ENCODE results near the gene SLC14A1. TPM values are rescaled to one million over a fixed set of nuclear protein-coding genes. Genes with fewer than 3 reads are reported as not detected.

SLC14A1 gene
- total and polyA plus RNA-seq, 2 of the 4 experiments (the other 2 are of a cell fraction) = 20.5 to 31.9 TPM

GRCh38 chr18:45780568-45780967 lies 56.6 kb downstream of the SLC14A1 start:
- Histone ChIP-seq H3K4me3 (ENCODE audit: insufficient read depth, low read depth, low read length) (no peak overlapping the region), H2BK20ac (ENCODE audit: low read depth, low read length) (peak overlapping the region; percentile 99), H2AK5ac (ENCODE audit: low read depth, low read length) (peak overlapping the region; percentile 91), H3K4ac (ENCODE audit: low read depth, low read length) (peak overlapping the region; percentile 82), H2BK5ac (ENCODE audit: low read depth, low read length, poor library complexity, severe bottlenecking) (peak overlapping the region; percentile 73), H4K5ac (ENCODE audit: low read depth, low read length) (peak overlapping the region; percentile 30; the same call in 1 of the 2 replicates), H3K14ac (replicated peaks; ENCODE audit: low read depth, low read length) (peak overlapping the region; percentile 82), H3K9ac (ENCODE audit: low read depth, low read length) (no peak overlapping the region), H2AK9ac (replicated peaks; ENCODE audit: low read depth, low read length, poor library complexity) (peak overlapping the region; percentile 25), H4K91ac (ENCODE audit: insufficient read depth, low read depth, low read length) (peak overlapping the region; percentile 77), H3K36me3 (ENCODE audit: control insufficient read depth, insufficient read depth, low read length) (no peaks in the 10 kb centered on the region), H2BK15ac (ENCODE audit: low read depth, low read length) (peak overlapping the region; percentile 94), H2BK120ac (ENCODE audit: low read depth, low read length) (peak overlapping the region; percentile 98), H3K9me3 (ENCODE audit: control insufficient read depth, insufficient read depth, low read length) (no peaks in the 10 kb centered on the region), H3K4me1 (ENCODE audit: control insufficient read depth, insufficient read depth, low read length) (peaks cover 27% of the 10 kb centered on the region), H3K9me1 (ENCODE audit: insufficient read depth, low read length) (peaks cover 17% of the 10 kb centered on the region), H3K27me3 (ENCODE audit: control insufficient read depth, insufficient read depth, low read length) (no peaks in the 10 kb centered on the region), H3K4me2 (ENCODE audit: low read depth, low read length) (no peak overlapping the region), H2AFZ (replicated peaks; ENCODE audit: low read length, poor library complexity) (peak overlapping the region; percentile 27), H3K23ac (ENCODE audit: low read depth, low read length) (peak overlapping the region; percentile 22; the same call in 1 of the 2 replicates), H4K8ac (ENCODE audit: low read depth in 2 of 2, low read length in 2 of 2) (peak overlapping the region; percentile 47 to 94), H3K18ac (ENCODE audit: low read depth, low read length) (peak overlapping the region; percentile 48; the same call in 1 of the 2 replicates), H3K56ac (ENCODE audit: extremely low read depth, insufficient read depth, low read length) (0 out of 2 replicates have a peak overlapping the region, but pooled peaks have one; percentile 41), H3K79me1 (ENCODE audit: low read depth in 1 of 2, low read length in 2 of 2) (peaks cover 0 to 13% of the 10 kb centered on the region in 2 experiments; a peak in 2 of 4 replicates), H4K20me1 (ENCODE audit: insufficient read depth, low read length) (no peaks in the 10 kb centered on the region), H3K27ac (ENCODE audit: insufficient read depth, low read length) (peak overlapping the region; percentile 43; the same call in 1 of the 2 replicates)
- no CpG with 5 or more reads among the region's 2 CpGs for WGBS, 2 experiments (ENCODE audit: extremely low coverage in 2 of 2, insufficient read length in 1 of 2)
- intact Hi-C loops (cut with micrococcal nuclease) (no loop called here), dilution Hi-C loops (cut with HindIII; ENCODE audit: low sequenced_read_pairs, unreplicated experiment) (no loop called here), in situ Hi-C loops (cut with MboI; ENCODE audit: low sequenced_read_pairs) (loop anchor here (10.0 kb wide), 1 partner anchor 64 kb away; no protein-coding TSS in a partner anchor)
- POLR2A ChIA-PET (ENCODE audit: unreplicated experiment) = interaction anchor here (1.5 kb wide), 1 partner anchor 12 kb away, joined by 4 read pairs; no protein-coding TSS in a partner anchor
- TF ChIP-seq SMC3 (IDR thresholded peaks at IDR 0.05; ENCODE audit: low read depth, low read length) (no peak), CTCF (conservative IDR thresholded peaks at IDR 0.05; ENCODE audit: low read depth, low read length) (no peak), BHLHE40 (IDR thresholded peaks at IDR 0.05; ENCODE audit: low read depth, low read length) (no peak), MXI1 (IDR thresholded peaks at IDR 0.05; ENCODE audit: borderline replicate concordance, low read depth, low read length) (no peak), RFX5 (IDR thresholded peaks at IDR 0.05; ENCODE audit: low read depth, low read length) (no peak), MAFK (IDR thresholded peaks at IDR 0.05; ENCODE audit: low read depth, low read length) (no peak), CHD1 (IDR thresholded peaks at IDR 0.05; ENCODE audit: low read depth, low read length) (no peak), MAZ (IDR thresholded peaks at IDR 0.05; ENCODE audit: borderline replicate concordance, low read depth, low read length) (no peak), CEBPB (IDR thresholded peaks at IDR 0.05; ENCODE audit: low read depth, low read length) (no peak), USF2 (IDR thresholded peaks at IDR 0.05; ENCODE audit: low read depth, low read length) (no peak), NFE2L2 (IDR thresholded peaks at IDR 0.05; ENCODE audit: low read depth, low read length) (no peak), ELK1 (IDR thresholded peaks at IDR 0.05; ENCODE audit: borderline replicate concordance, low read depth, low read length) (no peak), POLR2A (IDR thresholded peaks at IDR 0.05; ENCODE audit: low read depth, low read length) (no peak), RCOR1 (IDR thresholded peaks at IDR 0.05; ENCODE audit: insufficient replicate concordance, low read length) (no peak), RAD21 (IDR thresholded peaks at IDR 0.05; ENCODE audit: low read length) (no peak), FOS (IDR thresholded peaks at IDR 0.05; ENCODE audit: low read depth, low read length) (no peak)
- no TSS peak for BruUV-seq (replicated peaks)
- ATAC-seq (ENCODE audit: low read depth) (no peak), DNase-seq (peak; percentile 28)
- CTCF ChIA-PET = interaction anchor here (0.9 kb wide), 1 partner anchor 59 kb away, joined by 3 read pairs; no protein-coding TSS in a partner anchor
